K562 (cell line): ENCODE results near the gene CRYAB. TPM values are rescaled to one million over a fixed set of nuclear protein-coding genes. Genes with fewer than 3 reads are reported as not detected.

Experiments used
- ATAC-seq: fragments of 200-7000 bp; cut with Tn5 transposase; 3 replicates; pipeline ENCODE4 v1.9.1; 2020; ENCODE audit warnings: moderate library complexity
- BruUV-seq: library from RNA; stranded (reverse); fragments of 400-500 nt; replicated peaks from 2 replicates; lab custom pipeline; 2021; lab: Mats Ljungman, UMichigan
- CTCF ChIA-PET: fragments of 300-600 bp; formaldehyde crosslinking; extraction: SDS; loops from one replicate; lab custom pipeline; 2021; ENCODE audit warnings: low intra/inter-chr PET ratio; lab: Yijun Ruan, JAX
- POLR2A ChIA-PET: fragments of 300-600, 350-650 bp; sonication (Branson Sonifier 250); formaldehyde crosslinking; extraction: SDS; loops from one replicate; lab custom pipeline; 2021; ENCODE audit warnings: antibody characterized with exemption, inconsistent platforms; lab: Yijun Ruan, JAX
- DNase-seq, 4 experiments: peaks; one replicate each; pipeline versions ENCODE4 v3.0.0 to v3.0.0-alpha.2; 2011 to 2018; ENCODE audit warnings: low spot score in 3 of 4, mixed read lengths in 3 of 4; ENCODE audit errors: extremely low read depth in 1 of 4
- FAIRE-seq: peaks from 2 replicates; lab custom pipeline; 2011; peaks lifted over from hg19 to GRCh38; lab: Jason Lieb, UNC
- H2AFZ ChIP-seq: 2 replicates; pipeline ENCODE4 v1.6.0; 2011; ENCODE audit warnings: low read depth, low read length, control low read depth, inconsistent platforms
- H3K27ac ChIP-seq: fragments of 200-600 bp; 3 replicates; pipeline ENCODE4 v1.8.0; 2011; ENCODE audit warnings: low read depth, mild to moderate bottlenecking, control low read depth, inconsistent platforms, low read length, moderate library complexity, mixed read lengths; ENCODE audit errors: extremely low read depth
- H3K27me3 ChIP-seq, 2 experiments: fragments of 300-600 bp in 1 of 2; 2 replicates in 1 of 2; 3 replicates in 1 of 2; pipeline versions ENCODE4 v1.6.0 to v1.8.0; 2011; ENCODE audit warnings: inconsistent platforms in 2 of 2, low read length in 2 of 2, mild to moderate bottlenecking in 1 of 2, mixed read lengths in 1 of 2, moderate library complexity in 1 of 2; ENCODE audit not compliant: control insufficient read depth in 2 of 2, insufficient read depth in 2 of 2
- H3K36me3 ChIP-seq: fragments of 300-600 bp; 3 replicates; pipeline ENCODE4 v1.8.0; 2011; ENCODE audit warnings: mild to moderate bottlenecking, low read length, inconsistent platforms; ENCODE audit not compliant: control insufficient read depth, insufficient read depth
- H3K4me1 ChIP-seq, 2 experiments: fragments of 200-600 bp in 1 of 2; replicated peaks in 1 of 2; 2 replicates in 1 of 2; 3 replicates in 1 of 2; pipeline versions ENCODE4 v1.5.1 to v1.8.0; 2011; ENCODE audit warnings: inconsistent platforms in 2 of 2, low read length in 2 of 2, mild to moderate bottlenecking in 1 of 2, mixed read lengths in 1 of 2, moderate library complexity in 1 of 2; ENCODE audit not compliant: control insufficient read depth in 2 of 2, insufficient read depth in 2 of 2
- H3K4me2 ChIP-seq: 2 replicates; pipeline ENCODE4 v1.6.1; 2011; ENCODE audit warnings: low read length, control low read depth, inconsistent platforms, mixed read lengths; ENCODE audit not compliant: insufficient read depth
- H3K4me3 ChIP-seq: fragments of 200-600 bp; sonication (generic), shearing (Covaris generic); 2 replicates; pipeline ENCODE4 v1.5.1; 2016; ENCODE audit warnings: control low read depth, inconsistent platforms
- H3K79me2 ChIP-seq: fragments of 200-600 bp; 3 replicates; pipeline ENCODE4 v1.8.0; 2011; ENCODE audit warnings: low read length, inconsistent platforms; ENCODE audit not compliant: control insufficient read depth, insufficient read depth
- H3K9ac ChIP-seq, 2 experiments: 2 replicates each; pipeline versions ENCODE4 v1.6.0 to v1.6.1; 2011; ENCODE audit warnings: low read depth in 2 of 2, low read length in 2 of 2, control low read depth in 1 of 2, inconsistent platforms in 1 of 2, mild to moderate bottlenecking in 1 of 2, mixed read lengths in 1 of 2; ENCODE audit not compliant: insufficient read depth in 1 of 2
- H3K9me1 ChIP-seq: one replicate; pipeline ENCODE4 v1.6.0; 2011; ENCODE audit warnings: inconsistent platforms, mild to moderate bottlenecking, low read length, moderate library complexity; ENCODE audit not compliant: control insufficient read depth, insufficient read depth
- H3K9me3 ChIP-seq: replicated peaks from 2 replicates; pipeline ENCODE4 v1.5.1; 2011; ENCODE audit warnings: low read depth, low read length, inconsistent platforms; ENCODE audit not compliant: control insufficient read depth, insufficient read depth
- H4K20me1 ChIP-seq: replicated peaks from 2 replicates; pipeline ENCODE4 v1.6.1; 2011; ENCODE audit warnings: low read length, inconsistent platforms, mixed read lengths; ENCODE audit not compliant: control insufficient read depth, insufficient read depth
- CTBP1 ChIP-seq: fragments of 450-650 bp; IDR thresholded peaks from 2 replicates; pipeline ENCODE4 v1.6.1; 2016; ENCODE audit warnings: borderline replicate concordance
- FOXA1 ChIP-seq: fragments of 450-650 bp; IDR thresholded peaks from 2 replicates; pipeline ENCODE4 v1.6.1; 2016; ENCODE audit warnings: mild to moderate bottlenecking, borderline replicate concordance
- FOXP4 ChIP-seq: sonication (generic); formaldehyde crosslinking; IDR thresholded peaks from 2 replicates; pipeline ENCODE4 v1.8.0; 2022; ENCODE audit warnings: mild to moderate bottlenecking, missing genetic modification reagents, borderline replicate concordance
- MAZ ChIP-seq, 2 experiments: fragments of 450-650 bp in 1 of 2; sonication (generic) in 1 of 2; formaldehyde crosslinking; IDR thresholded peaks in 1 of 2; conservative IDR thresholded peaks in 1 of 2; 2 replicates each; pipeline versions ENCODE4 v1.4.0 to v1.5.0; 2020; ENCODE audit warnings: mild to moderate bottlenecking in 1 of 2, missing genetic modification reagents in 1 of 2
- TAL1 ChIP-seq: fragments of 450-650 bp; IDR thresholded peaks from 2 replicates; pipeline ENCODE4 v1.6.1; 2016; ENCODE audit warnings: mild to moderate bottlenecking
- ZNF75A ChIP-seq: fragments of 450-650 bp; formaldehyde crosslinking; IDR thresholded peaks from 2 replicates; pipeline ENCODE4 v1.4.0; 2020; ENCODE audit warnings: mild to moderate bottlenecking
- WGBS: fragments of 100-300 bp; shearing (Covaris generic); methylation state at CpG from one replicate; pipeline ENCODE4 v1.1.6; 2016; ENCODE audit warnings: low coverage, mixed read lengths; ENCODE audit not compliant: insufficient coverage; ENCODE audit errors: missing lambda C conversion rate; 5-methylcytosine and 5-hydroxymethylcytosine counted together
- in situ Hi-C: fragments of 300-500 bp; cut with MboI; formaldehyde crosslinking; loops from 4 replicates; pipeline ENCODE4 v1.15.0; 2018; ENCODE audit warnings: inconsistent platforms, mixed read lengths
- intact Hi-C: fragments of 100-400 bp; cut with micrococcal nuclease; formaldehyde crosslinking; loops from 2 replicates; pipeline ENCODE4 v1.14.2; 2022
- polyA plus RNA-seq, 8 experiments: library from polyadenylated mRNA; depleted of rRNA in 4 of 8; stranded (reverse) in 5 of 8; unstranded in 3 of 8; fragments of >200 nt; fragmentation: Nextera tagmentation in 2 of 8; fragmentation: Illumina TruSeq in 1 of 8; extraction: Ambion mirVana in 2 of 8; extraction: Trizol in 1 of 8; gene quantifications; 2 replicates each; pipeline versions ENCODE4 v1.2.1 to v1.2.3, GENCODE V29; 2011 to 2014; ENCODE audit warnings: inconsistent platforms in 1 of 8, missing spikeins in 1 of 8
- total RNA-seq, 7 experiments: library from RNA; depleted of rRNA in 6 of 7; stranded (reverse); fragments of >200 nt in 6 of 7; fragmentation: Illumina TruSeq in 2 of 7; extraction: Trizol in 2 of 7; gene quantifications; 2 replicates each; pipeline versions ENCODE4 v1.2.1 to v1.2.3, GENCODE V29; 2011 to 2021; ENCODE audit warnings: low replicate concordance in 1 of 7
- TF ChIP-seq, protein P1 (sequence below): fragments of 450-650 bp; formaldehyde crosslinking; IDR thresholded peaks from 2 replicates; pipeline ENCODE4 v1.4.0; 2022; ENCODE audit warnings: mild to moderate bottlenecking, moderate library complexity
- TF ChIP-seq, protein P2 (sequence below), 2 experiments: fragments of 450-650 bp; IDR thresholded peaks; 2 replicates each; pipeline ENCODE4 v1.6.1; 2016; ENCODE audit warnings: mild to moderate bottlenecking in 2 of 2, borderline replicate concordance in 1 of 2, low read depth in 1 of 2, moderate library complexity in 1 of 2

CRYAB gene
- total and polyA plus RNA-seq, 9 of the 15 experiments (the other 6 are each of a cell fraction or from before 2014, with no cell fraction given), result 0.83 to 7.5 (median 3.6) TPM

DNA sequence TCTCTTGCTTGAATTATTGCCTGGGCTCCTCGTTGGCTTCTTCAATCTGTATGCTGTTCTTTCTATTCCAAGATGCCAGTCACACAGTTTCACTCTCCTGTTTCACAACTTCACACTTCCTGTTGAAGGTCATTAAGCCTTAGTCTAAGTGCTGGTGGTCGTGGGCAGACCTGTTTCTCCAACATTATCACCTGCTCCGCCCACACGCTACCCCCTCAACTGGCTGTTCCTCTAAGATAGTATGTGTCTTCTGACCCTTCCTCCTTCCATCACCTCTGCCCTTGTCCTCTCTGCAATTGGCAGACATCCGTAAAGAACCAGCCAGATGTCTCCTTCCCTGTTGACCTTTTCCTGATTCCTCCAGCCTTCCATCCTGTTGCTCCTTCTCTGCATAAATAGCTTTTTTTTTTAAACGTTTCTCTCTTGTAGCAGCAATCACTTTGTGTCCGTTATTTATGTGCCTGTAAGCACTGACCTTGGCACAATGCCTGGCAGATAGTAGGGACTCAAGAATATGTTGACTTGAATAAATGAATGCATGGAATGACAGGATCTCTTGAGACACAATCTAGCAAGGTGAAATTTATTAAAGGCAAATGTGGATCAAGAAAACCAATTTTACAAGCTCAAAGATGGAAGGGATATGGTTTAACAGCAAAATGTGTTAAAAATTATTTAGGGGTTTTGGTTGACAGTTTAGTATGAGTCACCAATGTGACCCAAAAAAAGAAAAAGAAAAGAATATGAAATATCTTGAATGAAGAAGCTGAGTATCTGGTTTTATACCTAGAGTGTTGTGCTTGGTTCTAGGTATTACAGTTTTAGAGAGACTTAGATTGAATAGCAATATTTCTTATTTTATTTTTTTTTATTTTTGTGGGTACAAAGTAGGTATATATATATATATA lies 38.2 kb upstream of the CRYAB start:
- CTCF ChIA-PET, result no interaction called here
- no peaks in the 10 kb centered on the region for H4K20me1 ChIP-seq
- no peaks in the 10 kb centered on the region for H3K79me2 ChIP-seq
- peak overlapping the region; percentile 46 for H3K4me2 ChIP-seq
- intact Hi-C loops (no loop called here), in situ Hi-C loops (no loop called here)
- peak overlapping the region; percentile 30; the same call in 1 of the 3 replicates for H3K27ac ChIP-seq
- H3K36me3 ChIP-seq, result no peaks in the 10 kb centered on the region
- H2AFZ ChIP-seq, result peak overlapping the region; percentile 51; the same call in 1 of the 2 replicates
- H3K4me1 ChIP-seq, result peaks cover 7 to 9% of the 10 kb centered on the region in 2 experiments
- ATAC-seq, result peak; percentile 48
- peak overlapping the region in 1 of 2 experiments; percentile 52; a peak in 1 of 4 replicates for H3K9ac ChIP-seq
- no TSS peak for BruUV-seq
- no peaks in the 10 kb centered on the region for H3K9me1 ChIP-seq
- DNase-seq, result peak in 1 of 4 experiments; percentile 56
- H3K9me3 ChIP-seq, result peaks cover 3% of the 10 kb centered on the region; the same call in 1 of the 2 replicates
- H3K4me3 ChIP-seq, result no peak overlapping the region
- FAIRE-seq, result peak; percentile 63
- POLR2A ChIA-PET, result interaction anchor here (1.1 kb wide), 1 partner anchor 78 kb away, joined by 4 read pairs; the partner anchor contains the start of gene ALG9
- no peaks in the 10 kb centered on the region for H3K27me3 ChIP-seq
- WGBS, result 17% methylated on average over 7 of the region's 7 CpGs
- TF ChIP-seq, protein P1, sequence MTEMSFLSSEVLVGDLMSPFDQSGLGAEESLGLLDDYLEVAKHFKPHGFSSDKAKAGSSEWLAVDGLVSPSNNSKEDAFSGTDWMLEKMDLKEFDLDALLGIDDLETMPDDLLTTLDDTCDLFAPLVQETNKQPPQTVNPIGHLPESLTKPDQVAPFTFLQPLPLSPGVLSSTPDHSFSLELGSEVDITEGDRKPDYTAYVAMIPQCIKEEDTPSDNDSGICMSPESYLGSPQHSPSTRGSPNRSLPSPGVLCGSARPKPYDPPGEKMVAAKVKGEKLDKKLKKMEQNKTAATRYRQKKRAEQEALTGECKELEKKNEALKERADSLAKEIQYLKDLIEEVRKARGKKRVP (CRISPR knock-in tag), result no peak
- TF ChIP-seq FOXA1 (no peak), ZNF75A (CRISPR knock-in tag) (no peak), FOXP4 (CRISPR knock-in tag) (no peak), MAZ (CRISPR knock-in tag; conservative IDR thresholded peaks at IDR 0.05 in 1 of 2, IDR thresholded peaks at IDR 0.05 in 1 of 2) (no peak), CTBP1 (no peak), TAL1 (peak; percentile 30; the same call in 1 of the 2 replicates)
- TF ChIP-seq, protein P2, sequence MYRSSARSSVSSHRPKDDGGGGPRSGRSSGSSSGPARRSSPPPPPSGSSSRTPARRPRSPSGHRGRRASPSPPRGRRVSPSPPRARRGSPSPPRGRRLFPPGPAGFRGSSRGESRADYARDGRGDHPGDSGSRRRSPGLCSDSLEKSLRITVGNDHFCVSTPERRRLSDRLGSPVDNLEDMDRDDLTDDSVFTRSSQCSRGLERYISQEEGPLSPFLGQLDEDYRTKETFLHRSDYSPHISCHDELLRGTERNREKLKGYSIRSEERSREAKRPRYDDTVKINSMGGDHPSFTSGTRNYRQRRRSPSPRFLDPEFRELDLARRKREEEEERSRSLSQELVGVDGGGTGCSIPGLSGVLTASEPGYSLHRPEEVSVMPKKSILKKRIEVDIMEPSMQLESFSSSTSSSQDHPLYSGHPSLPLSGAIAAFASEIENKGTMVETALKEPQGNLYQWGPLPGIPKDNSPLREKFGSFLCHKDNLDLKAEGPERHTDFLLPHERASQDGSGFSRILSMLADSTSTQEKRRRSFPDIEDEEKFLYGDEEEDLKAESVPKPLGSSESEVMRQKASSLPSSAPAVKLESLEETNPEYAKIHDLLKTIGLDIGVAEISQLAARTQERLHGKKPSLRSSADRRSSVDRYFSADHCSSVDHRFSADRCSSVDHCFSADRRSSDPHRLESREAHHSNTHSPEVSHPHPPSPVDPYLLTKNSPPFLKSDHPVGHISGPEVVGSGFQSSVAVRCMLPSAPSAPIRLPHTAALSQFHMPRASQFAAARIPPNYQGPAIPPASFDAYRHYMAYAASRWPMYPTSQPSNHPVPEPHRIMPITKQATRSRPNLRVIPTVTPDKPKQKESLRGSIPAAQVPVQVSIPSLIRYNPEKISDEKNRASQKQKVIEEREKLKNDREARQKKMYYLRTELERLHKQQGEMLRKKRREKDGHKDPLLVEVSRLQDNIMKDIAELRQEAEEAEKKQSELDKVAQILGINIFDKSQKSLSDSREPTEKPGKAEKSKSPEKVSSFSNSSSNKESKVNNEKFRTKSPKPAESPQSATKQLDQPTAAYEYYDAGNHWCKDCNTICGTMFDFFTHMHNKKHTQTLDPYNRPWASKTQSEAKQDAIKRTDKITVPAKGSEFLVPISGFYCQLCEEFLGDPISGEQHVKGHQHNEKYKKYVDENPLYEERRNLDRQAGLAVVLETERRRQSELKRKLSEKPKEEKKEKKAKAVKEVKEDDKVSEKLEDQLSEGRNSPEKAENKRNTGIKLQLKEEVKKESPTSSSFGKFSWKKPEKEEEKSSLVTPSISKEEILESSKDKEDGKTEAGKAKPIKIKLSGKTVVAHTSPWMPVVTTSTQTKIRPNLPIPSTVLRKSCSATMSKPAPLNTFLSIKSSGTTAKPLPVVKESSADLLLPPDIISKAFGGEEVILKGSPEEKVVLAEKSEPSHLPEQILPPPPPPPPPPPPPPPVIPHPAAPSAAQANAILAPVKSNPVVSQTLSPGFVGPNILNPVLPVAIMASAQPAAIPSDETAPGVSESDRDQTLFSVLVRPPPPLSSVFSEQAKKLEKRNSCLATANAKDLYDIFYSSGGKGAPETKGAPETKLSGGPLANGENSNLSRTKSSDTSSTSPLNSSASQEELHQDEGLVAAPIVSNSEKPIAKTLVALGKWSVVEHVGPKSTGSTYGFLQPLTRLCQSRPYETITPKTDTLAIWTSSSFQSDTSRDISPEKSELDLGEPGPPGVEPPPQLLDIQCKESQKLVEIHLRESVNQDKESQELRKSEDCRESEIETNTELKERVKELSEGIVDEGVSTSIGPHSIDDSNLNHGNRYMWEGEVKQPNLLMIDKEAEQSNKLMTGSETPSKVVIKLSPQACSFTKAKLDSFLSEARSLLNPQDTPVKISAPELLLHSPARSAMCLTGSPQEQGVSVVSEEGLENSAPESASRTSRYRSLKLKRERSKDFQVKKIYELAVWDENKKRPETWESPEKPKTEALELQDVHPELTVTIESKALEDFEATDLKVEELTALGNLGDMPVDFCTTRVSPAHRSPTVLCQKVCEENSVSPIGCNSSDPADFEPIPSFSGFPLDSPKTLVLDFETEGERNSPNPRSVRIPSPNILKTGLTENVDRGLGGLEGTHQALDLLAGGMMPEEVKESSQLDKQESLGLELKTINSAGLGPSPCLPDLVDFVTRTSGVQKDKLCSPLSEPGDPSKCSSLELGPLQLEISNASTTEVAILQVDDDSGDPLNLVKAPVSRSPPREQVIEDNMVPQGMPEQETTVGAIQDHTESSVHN (IDR thresholded peaks at IDR 0.05; ENCODE audit: borderline replicate concordance in 1 of 2, low read depth in 1 of 2), result no peak
